HepG2 (cell line): ENCODE data around the gene TMEM63C. TPM values are rescaled to one million over a fixed set of nuclear protein-coding genes. Genes with fewer than 3 reads are reported as not detected.

Source experiments
- FOSL2 ChIP-seq: sonication (generic); formaldehyde crosslinking; IDR thresholded peaks from 2 replicates; pipeline ENCODE4 v1.4.0; 2020; ENCODE audit warnings: missing genetic modification reagents
- FOXK1 ChIP-seq: sonication (generic); formaldehyde crosslinking; IDR thresholded peaks from 2 replicates; pipeline ENCODE4 v1.4.0; 2020; ENCODE audit warnings: low read depth, missing genetic modification reagents, borderline replicate concordance
- MIXL1 ChIP-seq: IDR thresholded peaks from 2 replicates; pipeline ENCODE4 v1.6.1; 2016
- MXI1 ChIP-seq: IDR thresholded peaks from 3 replicates; pipeline ENCODE4 v1.6.1; 2012; ENCODE audit warnings: low read depth, low read length, inconsistent platforms, borderline replicate concordance
- NR2F6 ChIP-seq, 2 experiments: IDR thresholded peaks; 2 replicates each; pipeline ENCODE4 v1.6.1; 2016; ENCODE audit warnings: antibody characterized with exemption in 1 of 2, mild to moderate bottlenecking in 1 of 2
- SAP130 ChIP-seq: IDR thresholded peaks from 2 replicates; pipeline ENCODE4 v1.6.1; 2016; ENCODE audit warnings: low read depth
- ZNF644 ChIP-seq: IDR thresholded peaks from 2 replicates; pipeline ENCODE4 v1.6.1; 2016; ENCODE audit warnings: low read depth
- polyA plus RNA-seq, 8 experiments: library from polyadenylated mRNA; depleted of rRNA in 3 of 8; stranded (reverse) in 7 of 8; unstranded in 1 of 8; fragments of >200 nt; fragmentation: Illumina TruSeq in 4 of 8; extraction: Trizol in 4 of 8; gene quantifications; 2 replicates each; pipeline versions ENCODE4 v1.2.1 to v1.2.3, GENCODE V29; 2011 to 2016; ENCODE audit warnings: low read depth in 4 of 8, missing spikeins in 1 of 8, mixed read lengths in 1 of 8; ENCODE audit not compliant: insufficient read depth in 1 of 8
- total RNA-seq, 5 experiments: library from RNA; depleted of rRNA; stranded (reverse); fragments of >200 nt; fragmentation: Illumina TruSeq; extraction: Trizol; gene quantifications; 2 replicates each; pipeline ENCODE4 v1.2.3, GENCODE V29; 2016; ENCODE audit warnings: low read depth in 1 of 5
- TF ChIP-seq, protein P1 (sequence below): sonication (generic); formaldehyde crosslinking; IDR thresholded peaks from 2 replicates; pipeline ENCODE4 v1.8.0; 2022; ENCODE audit warnings: mild to moderate bottlenecking, missing genetic modification reagents
- TF ChIP-seq, protein P2 (sequence below): sonication (generic); formaldehyde crosslinking; IDR thresholded peaks from 2 replicates; pipeline ENCODE4 v1.4.0; 2020; ENCODE audit warnings: missing genetic modification reagents
- TF ChIP-seq, protein P3 (sequence below): sonication (generic); formaldehyde crosslinking; IDR thresholded peaks from 2 replicates; pipeline ENCODE4 v1.5.0; 2020; ENCODE audit warnings: missing genetic modification reagents, mild to moderate bottlenecking, borderline replicate concordance
- TF ChIP-seq, protein P4 (sequence below): sonication (generic); formaldehyde crosslinking; IDR thresholded peaks from 2 replicates; pipeline ENCODE4 v1.5.1; 2020; ENCODE audit warnings: mild to moderate bottlenecking, missing genetic modification reagents, moderate library complexity

TMEM63C gene
- total and polyA plus RNA-seq, 2 of the 13 experiments (the other 11 are each of a cell fraction or from before 2014, with no cell fraction given) = 0.17 to 0.27 TPM

DNA sequence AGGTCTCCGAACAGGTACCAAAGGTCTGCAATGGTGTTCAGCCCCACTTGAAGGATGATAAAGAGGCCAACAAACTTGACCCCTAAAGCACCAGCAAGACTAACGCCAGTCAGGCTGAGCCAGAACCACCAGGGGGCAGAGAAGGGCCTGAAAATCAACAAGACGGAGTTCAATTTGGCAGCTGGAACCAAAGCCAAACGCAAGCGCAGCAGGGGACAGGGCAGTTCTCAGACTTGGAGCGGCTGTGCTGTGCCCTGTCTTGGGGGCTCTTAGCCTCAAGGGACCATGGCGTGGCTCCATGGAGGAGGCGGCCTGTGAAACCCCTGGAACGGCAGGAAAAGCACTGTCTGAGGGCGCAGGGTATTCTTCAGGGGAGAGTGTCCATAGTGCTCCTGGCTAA is 119.5 kb downstream of the TMEM63C start (continued):
- TF ChIP-seq, protein P1, sequence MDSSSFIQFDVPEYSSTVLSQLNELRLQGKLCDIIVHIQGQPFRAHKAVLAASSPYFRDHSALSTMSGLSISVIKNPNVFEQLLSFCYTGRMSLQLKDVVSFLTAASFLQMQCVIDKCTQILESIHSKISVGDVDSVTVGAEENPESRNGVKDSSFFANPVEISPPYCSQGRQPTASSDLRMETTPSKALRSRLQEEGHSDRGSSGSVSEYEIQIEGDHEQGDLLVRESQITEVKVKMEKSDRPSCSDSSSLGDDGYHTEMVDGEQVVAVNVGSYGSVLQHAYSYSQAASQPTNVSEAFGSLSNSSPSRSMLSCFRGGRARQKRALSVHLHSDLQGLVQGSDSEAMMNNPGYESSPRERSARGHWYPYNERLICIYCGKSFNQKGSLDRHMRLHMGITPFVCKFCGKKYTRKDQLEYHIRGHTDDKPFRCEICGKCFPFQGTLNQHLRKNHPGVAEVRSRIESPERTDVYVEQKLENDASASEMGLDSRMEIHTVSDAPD (CRISPR knock-in tag) = no peak
- TF ChIP-seq FOXK1 = peak; percentile 44; the same call in 1 of the 2 replicates
- TF ChIP-seq MIXL1 (CRISPR knock-in tag) = 0 out of 2 replicates have a peak, but pooled peaks have one; percentile 30
- TF ChIP-seq FOSL2 (CRISPR knock-in tag) = peak; percentile 37
- TF ChIP-seq SAP130 (CRISPR knock-in tag) = 0 out of 2 replicates have a peak, but pooled peaks have one; percentile 15
- TF ChIP-seq MXI1 = peak; percentile 20; the same call in 1 of the 3 replicates
- TF ChIP-seq, protein P2, sequence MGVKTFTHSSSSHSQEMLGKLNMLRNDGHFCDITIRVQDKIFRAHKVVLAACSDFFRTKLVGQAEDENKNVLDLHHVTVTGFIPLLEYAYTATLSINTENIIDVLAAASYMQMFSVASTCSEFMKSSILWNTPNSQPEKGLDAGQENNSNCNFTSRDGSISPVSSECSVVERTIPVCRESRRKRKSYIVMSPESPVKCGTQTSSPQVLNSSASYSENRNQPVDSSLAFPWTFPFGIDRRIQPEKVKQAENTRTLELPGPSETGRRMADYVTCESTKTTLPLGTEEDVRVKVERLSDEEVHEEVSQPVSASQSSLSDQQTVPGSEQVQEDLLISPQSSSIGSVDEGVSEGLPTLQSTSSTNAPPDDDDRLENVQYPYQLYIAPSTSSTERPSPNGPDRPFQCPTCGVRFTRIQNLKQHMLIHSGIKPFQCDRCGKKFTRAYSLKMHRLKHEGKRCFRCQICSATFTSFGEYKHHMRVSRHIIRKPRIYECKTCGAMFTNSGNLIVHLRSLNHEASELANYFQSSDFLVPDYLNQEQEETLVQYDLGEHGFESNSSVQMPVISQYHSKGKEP (CRISPR knock-in tag) = no peak
- peak; percentile 33; the same call in 1 of the 2 replicates for TF ChIP-seq NR2F6 (IDR thresholded peaks at IDR 0.05)
- TF ChIP-seq NR2F6 (CRISPR knock-in tag; IDR thresholded peaks at IDR 0.05) = peak; percentile 57; the same call in 1 of the 2 replicates
- TF ChIP-seq ZNF644 (CRISPR knock-in tag) = no peak
- TF ChIP-seq, protein P3, sequence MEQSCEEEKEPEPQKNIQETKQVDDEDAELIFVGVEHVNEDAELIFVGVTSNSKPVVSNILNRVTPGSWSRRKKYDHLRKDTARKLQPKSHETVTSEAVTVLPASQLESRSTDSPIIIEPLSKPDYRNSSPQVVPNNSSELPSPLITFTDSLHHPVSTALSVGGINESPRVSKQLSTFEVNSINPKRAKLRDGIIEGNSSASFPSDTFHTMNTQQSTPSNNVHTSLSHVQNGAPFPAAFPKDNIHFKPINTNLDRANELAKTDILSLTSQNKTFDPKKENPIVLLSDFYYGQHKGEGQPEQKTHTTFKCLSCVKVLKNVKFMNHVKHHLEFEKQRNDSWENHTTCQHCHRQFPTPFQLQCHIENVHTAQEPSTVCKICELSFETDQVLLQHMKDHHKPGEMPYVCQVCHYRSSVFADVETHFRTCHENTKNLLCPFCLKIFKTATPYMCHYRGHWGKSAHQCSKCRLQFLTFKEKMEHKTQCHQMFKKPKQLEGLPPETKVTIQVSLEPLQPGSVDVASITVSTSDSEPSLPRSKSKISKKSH (CRISPR knock-in tag) = 0 out of 2 replicates have a peak, but pooled peaks have one; percentile 42
- TF ChIP-seq, protein P4, sequence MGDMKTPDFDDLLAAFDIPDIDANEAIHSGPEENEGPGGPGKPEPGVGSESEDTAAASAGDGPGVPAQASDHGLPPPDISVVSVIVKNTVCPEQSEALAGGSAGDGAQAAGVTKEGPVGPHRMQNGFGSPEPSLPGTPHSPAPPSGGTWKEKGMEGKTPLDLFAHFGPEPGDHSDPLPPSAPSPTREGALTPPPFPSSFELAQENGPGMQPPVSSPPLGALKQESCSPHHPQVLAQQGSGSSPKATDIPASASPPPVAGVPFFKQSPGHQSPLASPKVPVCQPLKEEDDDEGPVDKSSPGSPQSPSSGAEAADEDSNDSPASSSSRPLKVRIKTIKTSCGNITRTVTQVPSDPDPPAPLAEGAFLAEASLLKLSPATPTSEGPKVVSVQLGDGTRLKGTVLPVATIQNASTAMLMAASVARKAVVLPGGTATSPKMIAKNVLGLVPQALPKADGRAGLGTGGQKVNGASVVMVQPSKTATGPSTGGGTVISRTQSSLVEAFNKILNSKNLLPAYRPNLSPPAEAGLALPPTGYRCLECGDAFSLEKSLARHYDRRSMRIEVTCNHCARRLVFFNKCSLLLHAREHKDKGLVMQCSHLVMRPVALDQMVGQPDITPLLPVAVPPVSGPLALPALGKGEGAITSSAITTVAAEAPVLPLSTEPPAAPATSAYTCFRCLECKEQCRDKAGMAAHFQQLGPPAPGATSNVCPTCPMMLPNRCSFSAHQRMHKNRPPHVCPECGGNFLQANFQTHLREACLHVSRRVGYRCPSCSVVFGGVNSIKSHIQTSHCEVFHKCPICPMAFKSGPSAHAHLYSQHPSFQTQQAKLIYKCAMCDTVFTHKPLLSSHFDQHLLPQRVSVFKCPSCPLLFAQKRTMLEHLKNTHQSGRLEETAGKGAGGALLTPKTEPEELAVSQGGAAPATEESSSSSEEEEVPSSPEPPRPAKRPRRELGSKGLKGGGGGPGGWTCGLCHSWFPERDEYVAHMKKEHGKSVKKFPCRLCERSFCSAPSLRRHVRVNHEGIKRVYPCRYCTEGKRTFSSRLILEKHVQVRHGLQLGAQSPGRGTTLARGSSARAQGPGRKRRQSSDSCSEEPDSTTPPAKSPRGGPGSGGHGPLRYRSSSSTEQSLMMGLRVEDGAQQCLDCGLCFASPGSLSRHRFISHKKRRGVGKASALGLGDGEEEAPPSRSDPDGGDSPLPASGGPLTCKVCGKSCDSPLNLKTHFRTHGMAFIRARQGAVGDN (CRISPR knock-in tag) = peak; percentile 57
